OCI-LY3 (cell line): ENCODE results near the gene SAFB2.

Experiments
- CTCF ChIP-seq: fragments of 200-600, 300-600 bp; sonication (generic); IDR thresholded peaks from 2 replicates; pipeline ENCODE4 v1.5.1; 2014; ENCODE audit warnings: antibody characterized with exemption, low read length, low read depth
- EZH2phosphoT487 ChIP-seq: fragments of 200-600 bp; shearing (Covaris generic); IDR thresholded peaks from 2 replicates; pipeline ENCODE4 v1.6.1; 2018; ENCODE audit warnings: antibody characterized with exemption, mixed run types, low read depth

- no peak for TF ChIP-seq CTCF
- TF ChIP-seq EZH2phosphoT487 = no peak
Measured at GRCh38 chr19:5621311-5621944, 1.1 kb downstream of the SAFB2 start.
